Fibroblast of lung (primary cell): ENCODE data around the gene GCM1.

Experiments
- EZH2 ChIP-seq: IDR thresholded peaks from 2 replicates; pipeline ENCODE4 v1.5.1; 2012; ENCODE audit warnings: low read length, control low read depth, mild to moderate bottlenecking; ENCODE audit errors: missing control alignments
- TF ChIP-seq, protein P1 (sequence below), 2 donors: IDR thresholded peaks in 1 of 2; conservative IDR thresholded peaks in 1 of 2; 1 replicate in 1 of 2; 2 replicates in 1 of 2; pipeline ENCODE4 v1.5.1; 2011 to 2012; ENCODE audit warnings: low read length in 2 of 2, control low read depth in 1 of 2, inconsistent platforms in 1 of 2, low read depth in 1 of 2, mild to moderate bottlenecking in 1 of 2

DNA sequence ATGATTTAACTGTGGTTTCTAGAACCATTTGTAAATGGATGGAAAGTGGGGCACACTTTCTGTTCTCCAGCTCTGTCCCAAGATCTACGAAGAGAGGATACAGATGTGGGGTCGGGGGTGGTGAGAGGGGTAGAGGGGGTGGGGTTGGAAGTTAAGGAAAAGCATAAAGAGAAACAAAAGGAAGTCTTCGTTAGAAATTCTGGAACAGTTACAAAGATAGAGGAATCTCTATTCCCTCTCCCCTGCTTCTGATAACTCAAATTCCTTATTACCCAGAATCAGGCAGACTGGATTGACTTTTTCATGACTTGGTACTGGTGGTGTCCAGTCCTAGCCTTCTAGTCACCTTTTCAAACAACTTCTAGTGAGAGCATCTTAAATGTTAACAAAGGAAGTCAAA, 4.9 kb downstream of the GCM1 start:
- TF ChIP-seq, protein P1, sequence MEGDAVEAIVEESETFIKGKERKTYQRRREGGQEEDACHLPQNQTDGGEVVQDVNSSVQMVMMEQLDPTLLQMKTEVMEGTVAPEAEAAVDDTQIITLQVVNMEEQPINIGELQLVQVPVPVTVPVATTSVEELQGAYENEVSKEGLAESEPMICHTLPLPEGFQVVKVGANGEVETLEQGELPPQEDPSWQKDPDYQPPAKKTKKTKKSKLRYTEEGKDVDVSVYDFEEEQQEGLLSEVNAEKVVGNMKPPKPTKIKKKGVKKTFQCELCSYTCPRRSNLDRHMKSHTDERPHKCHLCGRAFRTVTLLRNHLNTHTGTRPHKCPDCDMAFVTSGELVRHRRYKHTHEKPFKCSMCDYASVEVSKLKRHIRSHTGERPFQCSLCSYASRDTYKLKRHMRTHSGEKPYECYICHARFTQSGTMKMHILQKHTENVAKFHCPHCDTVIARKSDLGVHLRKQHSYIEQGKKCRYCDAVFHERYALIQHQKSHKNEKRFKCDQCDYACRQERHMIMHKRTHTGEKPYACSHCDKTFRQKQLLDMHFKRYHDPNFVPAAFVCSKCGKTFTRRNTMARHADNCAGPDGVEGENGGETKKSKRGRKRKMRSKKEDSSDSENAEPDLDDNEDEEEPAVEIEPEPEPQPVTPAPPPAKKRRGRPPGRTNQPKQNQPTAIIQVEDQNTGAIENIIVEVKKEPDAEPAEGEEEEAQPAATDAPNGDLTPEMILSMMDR (conservative IDR thresholded peaks at IDR 0.05 in 1 of 2, IDR thresholded peaks at IDR 0.05 in 1 of 2; ENCODE audit: low read depth in 1 of 2, low read length in 2 of 2): no peak
- TF ChIP-seq EZH2: no peak
